HG02840 (cell line): Measurements from ENCODE around the gene JAML.

Source experiments
- ATAC-seq: cut with Tn5 transposase; IDR thresholded peaks from one replicate; pipeline ENCODE4 v1.9.1; 2021; ENCODE audit warnings: mild to moderate bottlenecking, moderate library complexity, moderate number of reproducible peaks; ENCODE audit not compliant: unreplicated experiment, low FRiP score

The JAML gene, protein sequence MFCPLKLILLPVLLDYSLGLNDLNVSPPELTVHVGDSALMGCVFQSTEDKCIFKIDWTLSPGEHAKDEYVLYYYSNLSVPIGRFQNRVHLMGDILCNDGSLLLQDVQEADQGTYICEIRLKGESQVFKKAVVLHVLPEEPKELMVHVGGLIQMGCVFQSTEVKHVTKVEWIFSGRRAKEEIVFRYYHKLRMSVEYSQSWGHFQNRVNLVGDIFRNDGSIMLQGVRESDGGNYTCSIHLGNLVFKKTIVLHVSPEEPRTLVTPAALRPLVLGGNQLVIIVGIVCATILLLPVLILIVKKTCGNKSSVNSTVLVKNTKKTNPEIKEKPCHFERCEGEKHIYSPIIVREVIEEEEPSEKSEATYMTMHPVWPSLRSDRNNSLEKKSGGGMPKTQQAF

DNA sequence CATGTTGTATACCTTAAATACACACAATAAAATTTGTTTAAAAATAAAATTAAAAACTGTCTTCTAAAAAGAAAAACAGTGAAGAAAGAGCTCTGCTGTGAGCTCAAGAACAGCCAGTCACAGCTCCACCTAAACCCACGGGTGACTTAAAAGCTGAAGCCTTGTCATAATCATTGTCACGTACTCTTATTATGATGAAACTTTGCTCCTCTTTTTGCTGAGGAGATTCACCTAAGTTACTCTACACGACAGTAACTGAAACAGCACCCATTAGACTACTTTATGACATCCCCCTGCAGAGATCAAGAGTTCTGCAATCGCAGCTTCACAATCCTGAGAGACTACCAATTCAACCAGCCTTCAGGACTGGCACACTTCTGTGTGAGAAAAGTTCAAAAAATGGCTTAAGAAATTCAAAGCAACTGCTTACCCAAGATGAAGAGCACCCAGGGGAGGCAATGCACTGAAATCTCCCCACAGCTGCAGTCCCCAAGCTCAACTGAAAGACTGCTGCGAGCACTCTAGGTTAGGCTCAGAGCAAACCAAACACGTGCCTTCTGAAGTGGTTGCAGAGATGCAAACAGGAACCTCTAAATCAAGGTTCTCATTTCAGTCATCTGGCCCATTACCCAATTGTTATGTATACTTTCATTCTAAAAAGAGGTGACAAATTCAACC lies at the start of gene JAML:
Gene JAML, minus strand, starts transcription at position 501 of the 678 bp plus-strand sequence. CDS start 10,145 bp downstream, outside the sequence.
- no peak for ATAC-seq

GRCh38 chr11:118274186-118274585 lies 49.4 kb upstream of the JAML start:
- no peak for ATAC-seq

GRCh38 chr11:118272001-118272400 lies 47.2 kb upstream of the JAML start:
- no peak for ATAC-seq

DNA sequence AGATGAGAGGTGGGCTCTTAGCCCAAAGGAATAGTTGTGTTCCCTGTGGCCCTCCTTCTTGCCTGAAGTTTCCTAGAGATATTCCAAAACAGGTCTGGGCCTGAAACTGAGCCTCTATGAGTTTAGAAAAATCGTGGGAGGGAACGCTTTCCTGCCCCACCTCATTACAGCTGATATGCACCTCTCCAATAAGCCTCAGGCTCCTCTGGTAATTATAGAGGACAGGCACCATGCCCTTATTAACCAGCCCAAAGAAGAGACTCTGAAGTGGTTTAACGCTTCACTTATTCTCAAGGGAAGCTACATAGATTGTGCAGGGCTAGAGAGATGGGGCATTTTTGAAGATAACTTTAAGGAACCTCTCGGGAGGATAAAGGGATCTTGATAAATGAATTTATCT lies 42.7 kb upstream of the JAML start:
- ATAC-seq: no peak

DNA sequence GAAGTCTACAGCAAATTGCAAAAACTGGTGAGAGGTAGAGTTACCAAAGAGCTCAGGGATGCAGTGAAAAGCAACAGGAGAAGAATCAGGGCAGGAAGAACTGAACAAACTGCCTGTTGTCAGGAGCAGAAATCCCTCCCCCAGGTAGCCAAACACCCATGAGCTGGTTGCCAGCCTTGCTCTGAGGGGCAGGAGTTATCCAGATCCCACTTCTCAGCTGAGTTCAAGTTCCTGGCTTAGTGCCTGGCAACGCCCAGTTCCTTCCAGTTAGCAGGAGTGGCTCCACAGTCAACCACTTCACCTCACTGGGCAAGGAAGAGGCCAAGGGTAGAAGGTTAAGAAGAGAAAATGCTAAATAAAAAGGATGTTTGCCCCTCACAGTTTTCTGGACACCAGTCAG lies 41.1 kb upstream of the JAML start:
- no peak for ATAC-seq

DNA sequence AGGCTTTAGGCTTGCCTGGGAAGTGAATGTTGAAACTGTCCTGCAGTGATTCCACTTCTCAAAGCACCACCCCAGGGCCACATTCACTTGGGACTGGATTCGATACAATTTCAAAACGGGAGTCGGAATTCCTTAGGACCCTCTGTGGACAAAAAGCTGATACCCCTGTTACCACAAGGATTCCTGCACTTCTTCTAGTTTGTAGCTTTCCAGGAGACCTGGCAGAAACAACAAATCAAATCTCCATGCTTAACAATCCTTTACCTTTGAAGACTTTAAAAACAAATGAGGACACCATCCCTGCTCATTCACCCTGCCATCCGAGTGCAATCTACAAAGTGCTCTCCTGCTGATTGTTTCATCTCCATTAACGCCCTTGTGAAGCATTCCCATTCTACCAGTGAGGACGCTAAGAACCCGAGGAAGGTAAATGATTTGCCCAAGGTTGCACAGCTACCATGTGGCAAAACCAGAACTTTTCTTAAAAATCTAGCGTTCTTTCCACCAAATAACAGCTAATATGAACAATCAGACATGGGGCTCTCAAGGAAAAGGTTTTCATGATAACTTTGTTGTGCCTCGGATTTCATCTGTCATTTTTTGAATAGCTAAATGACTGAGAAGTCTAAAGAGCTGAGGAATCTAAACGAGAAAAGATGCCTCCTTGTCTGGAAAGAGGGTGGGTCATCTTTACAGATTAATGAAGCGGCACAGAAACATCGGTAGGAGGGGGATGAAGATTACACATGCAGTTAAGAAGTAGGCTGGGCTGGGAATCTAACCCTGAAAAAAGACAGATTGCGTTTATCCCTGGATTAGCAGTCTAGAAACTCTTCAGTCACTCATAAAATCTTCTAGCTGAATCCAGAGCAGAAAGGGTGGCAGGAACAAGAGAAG lies 40.0 kb upstream of the JAML start:
- ATAC-seq: no peak

DNA sequence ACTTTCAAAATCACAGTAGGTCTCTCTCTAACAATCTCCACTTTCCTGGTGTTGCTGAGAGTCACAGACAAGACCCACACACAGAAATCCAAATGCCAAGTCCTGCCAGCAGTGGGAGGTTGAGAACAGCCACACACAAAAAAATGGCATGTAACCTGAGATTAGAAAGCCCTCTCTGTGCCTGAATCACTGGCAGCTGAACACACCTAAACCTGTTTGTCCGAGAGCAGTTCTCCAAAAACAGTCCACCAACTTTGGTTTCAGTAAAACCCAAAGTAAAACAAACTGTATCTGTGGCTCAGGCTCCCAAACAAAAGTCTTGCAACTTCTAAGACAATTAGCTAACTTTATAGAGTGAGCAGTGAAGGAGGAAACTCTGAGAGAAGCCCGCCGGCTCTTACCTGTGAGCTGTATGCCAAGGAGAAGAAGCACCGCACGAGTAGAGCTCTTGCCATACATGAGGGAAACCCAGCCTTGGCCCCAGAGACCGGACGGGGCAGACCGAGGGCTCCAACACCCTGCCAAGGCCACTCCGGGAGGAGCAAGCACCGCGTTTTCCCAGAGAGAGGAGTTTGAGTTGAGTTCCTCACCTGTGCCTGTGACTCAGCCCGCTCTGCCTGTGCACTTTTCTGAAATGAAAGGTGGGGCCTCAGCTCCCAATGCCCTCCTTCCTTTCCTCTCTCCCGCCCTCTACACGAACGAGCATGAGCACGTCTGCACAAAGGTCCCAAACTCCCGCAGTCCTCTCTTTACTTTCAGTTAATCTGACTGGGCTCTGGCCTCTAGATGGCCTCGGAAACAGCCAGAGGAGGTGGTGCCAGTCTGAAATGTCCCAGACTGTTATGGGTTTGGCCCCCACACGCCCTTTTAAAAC lies 39.1 kb upstream of the JAML start, which contains the start of gene MPZL2:
Gene MPZL2, minus strand, starts transcription at position 603 of the 874 bp plus-strand sequence. Its CDS starts 144 bp downstream, at position 459.
- ATAC-seq: no peak

DNA sequence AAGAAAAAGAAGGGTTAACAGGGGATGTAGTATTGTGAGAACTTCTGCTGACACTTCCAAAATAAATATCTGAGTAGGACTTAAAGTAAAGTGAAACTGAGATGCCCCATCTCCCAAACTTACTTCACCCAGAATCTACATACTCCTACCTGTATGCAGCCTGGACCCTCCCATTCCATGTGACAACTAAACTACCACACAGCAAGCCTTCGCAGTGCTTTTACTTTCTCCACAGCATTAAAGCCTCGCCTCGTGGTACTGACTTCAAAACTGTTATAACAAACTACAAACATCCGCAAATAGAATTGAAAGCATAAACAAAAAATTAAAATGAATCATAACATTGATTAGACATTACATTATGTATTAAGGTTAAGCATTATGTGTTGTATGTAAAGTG lies 38.3 kb upstream of the JAML start:
- no peak for ATAC-seq

DNA sequence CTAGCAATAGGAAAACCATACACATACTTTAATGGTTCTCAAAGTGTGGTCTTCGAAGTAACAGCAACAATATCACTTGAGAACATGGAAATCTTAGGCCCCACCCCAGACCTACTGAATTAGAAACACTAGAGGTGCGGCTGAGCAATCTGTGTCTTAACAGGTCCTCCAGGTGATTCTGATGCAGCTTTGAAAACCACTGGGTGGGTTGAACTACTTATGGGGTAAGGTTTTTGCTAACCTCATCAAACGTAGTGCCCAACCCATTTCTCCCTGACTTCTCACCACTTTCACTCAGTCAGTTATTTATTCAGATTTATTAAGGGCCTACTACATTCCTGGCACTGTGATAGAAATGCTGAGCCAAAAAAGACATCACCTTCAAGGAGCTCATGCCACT lies 35.5 kb upstream of the JAML start:
- no peak for ATAC-seq

DNA sequence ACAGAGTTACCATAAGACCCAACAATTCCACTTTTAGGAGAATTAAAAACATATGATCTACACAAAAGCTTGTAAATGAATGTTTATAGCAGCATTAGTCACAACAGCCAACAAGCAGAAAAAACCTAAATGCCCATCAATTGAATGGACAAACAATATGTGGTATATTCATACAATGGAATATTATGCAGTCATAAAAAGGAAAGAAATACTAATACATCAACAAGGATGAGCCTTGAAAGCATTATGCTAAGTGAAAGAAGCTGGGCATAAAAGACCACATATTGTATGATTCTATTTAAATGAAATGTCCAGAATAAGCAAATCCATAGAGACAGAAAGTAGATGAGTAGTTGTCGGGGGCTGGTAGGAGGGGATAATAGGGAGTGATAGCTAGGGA lies 34.3 kb upstream of the JAML start:
- no peak for ATAC-seq

DNA sequence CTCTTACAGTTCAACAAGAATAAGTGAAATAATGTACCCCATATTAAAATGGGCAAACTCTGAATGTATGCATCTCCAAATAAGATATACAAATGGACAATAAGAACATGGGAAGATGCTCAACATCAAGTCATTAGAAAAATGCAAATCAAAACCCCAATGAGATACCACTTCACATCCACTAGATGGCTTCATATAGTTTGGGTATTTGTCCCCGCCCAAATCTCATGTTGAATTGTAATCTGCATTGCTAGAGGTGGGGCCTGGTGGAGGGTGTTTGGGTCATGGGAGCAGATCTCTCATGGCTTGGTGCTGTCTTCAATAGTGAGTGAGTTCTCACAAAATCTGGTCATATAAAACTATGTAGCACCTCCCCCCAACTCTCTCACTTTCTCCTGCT lies 33.6 kb upstream of the JAML start:
- ATAC-seq: no peak

DNA sequence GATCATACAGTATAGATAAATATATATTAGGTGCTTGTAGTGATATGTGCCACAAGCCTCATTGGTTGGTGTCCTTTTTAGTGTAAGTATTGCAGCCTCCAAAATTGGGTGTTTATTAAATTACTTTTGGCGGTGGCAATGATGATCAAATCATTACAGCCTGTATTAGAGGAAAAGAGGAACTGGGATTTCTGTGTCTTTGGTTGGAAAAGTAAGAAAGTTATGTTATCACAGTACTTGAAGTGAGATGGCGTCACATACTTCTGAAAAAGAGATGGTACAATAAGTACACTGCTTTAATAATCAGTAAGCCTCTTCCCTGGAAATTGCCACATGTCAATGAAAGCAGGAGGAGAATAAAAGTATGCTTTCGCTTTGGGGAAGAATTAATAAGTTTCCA lies 27.9 kb upstream of the JAML start:
- no peak for ATAC-seq

DNA sequence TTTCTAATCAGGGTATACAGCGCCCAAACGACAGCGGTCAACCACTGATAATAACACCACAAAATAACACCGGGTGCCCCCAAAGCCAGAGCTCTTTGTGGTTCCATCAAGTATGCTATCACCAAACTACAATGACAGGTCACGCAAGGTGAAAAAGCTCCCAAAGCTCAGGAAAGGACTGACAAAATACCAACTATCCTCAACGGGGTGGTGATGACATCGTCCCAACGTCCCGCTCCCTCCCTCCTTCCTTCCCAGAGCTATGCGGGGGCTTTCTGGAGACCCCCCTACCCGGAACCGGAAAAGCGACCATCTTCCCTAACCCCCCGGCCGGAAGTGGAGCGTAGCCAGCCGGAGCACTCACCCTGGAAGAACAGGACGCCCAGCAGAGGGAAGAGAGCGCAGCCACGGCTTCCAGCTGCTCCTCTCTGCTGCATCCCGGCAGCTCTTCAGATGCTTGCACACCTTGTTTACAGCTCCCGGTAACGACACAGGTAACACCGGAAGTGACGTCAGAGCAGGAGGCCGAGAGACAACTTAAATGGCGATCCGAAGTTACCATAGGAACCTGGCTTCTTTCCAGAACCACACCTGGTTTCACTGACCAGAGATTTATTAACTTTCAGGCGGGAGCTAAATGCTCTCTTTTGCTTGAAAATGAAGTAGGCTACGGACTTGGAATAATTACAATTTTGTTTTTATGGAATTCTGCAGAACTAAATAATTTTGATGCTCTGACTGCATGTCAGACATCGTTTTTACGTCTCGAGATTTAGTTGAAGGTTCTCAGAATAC lies 27.2 kb upstream of the JAML start, which contains the start of gene MPZL3:
Gene MPZL3, minus strand, starts transcription at position 508 of the 795 bp plus-strand sequence. Its CDS starts 71 bp downstream, at position 437.
- no peak for ATAC-seq

DNA sequence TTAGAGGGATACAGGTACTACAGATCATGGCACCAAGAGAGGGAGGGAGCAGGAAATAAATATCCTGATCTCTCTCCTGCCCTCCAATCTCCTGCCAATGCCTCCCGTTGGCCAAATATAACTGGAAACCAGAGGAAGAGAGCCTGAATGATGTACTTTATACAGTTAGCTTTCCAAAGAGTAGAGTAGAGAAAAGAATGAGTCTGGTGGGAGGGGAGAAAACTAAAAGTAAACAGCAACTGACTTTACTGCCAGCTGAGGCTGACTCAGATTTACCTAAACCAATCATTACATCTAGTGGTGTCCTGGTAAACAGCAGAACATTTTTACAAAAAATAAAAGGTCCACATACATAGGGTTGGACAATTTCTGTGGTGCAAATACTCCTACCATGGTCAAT lies 22.2 kb upstream of the JAML start:
- no peak for ATAC-seq

GRCh38 chr11:118245936-118246562 lies 21.2 kb upstream of the JAML start:
- no peak for ATAC-seq

- ATAC-seq: no peak
Measured at GRCh38 chr11:118243993-118244762, 19.4 kb upstream of the JAML start.

DNA sequence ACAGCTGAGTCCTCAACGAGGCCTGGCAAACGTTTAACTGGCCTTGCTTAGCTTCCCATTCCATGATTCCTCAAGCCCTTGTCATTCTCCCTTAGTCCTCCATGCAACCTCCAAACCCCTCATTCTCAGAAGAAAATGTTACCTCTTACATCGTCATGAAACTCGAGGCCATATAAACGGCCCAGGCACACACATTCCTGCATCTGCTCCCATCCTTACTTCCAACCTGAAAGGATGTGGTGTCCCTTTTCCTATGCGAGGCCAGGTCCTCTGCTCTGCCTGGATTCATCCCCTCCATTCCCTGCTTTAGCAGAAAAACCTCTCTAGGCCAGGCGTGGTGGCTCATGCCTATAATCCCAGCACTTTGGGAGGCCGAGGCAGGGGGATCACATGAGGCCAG lies 18.4 kb upstream of the JAML start:
- ATAC-seq: no peak

GRCh38 chr11:118241764-118242098 lies 16.9 kb upstream of the JAML start:
- ATAC-seq: no peak
